Medulla oblongata (tissue), 1 donor: ENCODE data around the gene C11orf68.
A peak's percentile ranks its signal among the peaks of the same experiment; 100 is the strongest.

Experiments used
- DNase-seq: peaks from one replicate; pipeline ENCODE4 v3.0.0-alpha.2; 2015; ENCODE audit errors: extremely low spot score

Gene C11orf68

DNA sequence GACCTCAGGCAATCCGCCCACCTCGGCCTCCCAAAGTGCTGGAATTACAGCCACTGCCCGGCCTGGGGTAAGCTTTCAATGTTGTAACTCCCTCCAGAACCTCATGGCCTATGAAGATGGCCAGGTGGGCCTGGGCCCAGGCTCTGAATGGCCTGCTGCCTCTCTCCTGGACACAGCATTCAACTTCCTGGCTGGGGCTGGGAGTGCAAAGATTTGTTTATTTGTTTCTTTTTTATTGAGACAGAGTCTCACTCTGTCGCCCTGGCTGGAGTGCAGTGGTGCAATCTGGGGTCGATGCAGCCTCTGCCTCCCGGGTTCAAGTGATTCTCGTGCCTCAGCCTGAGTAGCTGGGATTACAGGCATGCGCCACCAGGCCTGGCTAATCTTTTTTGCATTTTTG is 25.9 kb upstream of the C11orf68 start:
- no peak for DNase-seq

DNA sequence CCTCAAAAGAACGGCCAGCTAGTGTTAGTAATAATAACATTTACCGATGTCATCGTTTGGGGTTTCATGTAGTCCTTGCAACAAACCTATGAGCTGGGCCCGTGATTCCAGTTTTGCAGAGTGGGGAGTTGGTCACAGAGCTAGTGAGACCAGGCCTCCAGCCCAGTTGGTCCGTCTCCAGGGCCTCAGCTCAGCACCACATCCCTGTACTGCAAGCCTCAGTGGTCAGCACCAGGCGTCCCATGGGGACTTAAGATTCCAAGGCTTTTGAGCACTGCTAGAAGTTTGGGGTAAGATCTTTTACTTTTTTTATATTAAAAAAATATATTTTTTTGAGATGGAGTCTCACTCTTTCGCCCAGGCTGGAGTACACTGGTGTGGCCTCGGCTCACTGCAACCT is 25.3 kb upstream of the C11orf68 start:
- no peak for DNase-seq

DNA sequence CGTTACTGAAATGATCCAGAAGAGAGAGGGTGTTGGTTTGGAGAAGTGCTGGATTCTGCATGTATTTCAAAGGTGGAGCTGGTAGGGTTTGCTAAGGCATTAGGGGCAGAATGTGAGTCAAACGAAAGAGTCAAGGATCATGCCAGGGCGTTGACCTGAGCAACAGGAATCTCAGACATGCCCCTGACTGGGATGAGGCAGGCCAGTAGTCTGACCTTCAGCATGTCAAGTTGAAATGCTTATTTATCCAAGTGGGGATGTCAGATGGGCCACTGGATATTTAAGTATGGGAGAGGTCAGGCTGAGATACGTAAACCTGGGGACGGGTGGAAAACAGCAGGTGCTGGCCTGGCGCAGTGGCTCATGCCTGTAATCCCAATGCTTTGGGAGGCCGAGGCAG is 23.7 kb upstream of the C11orf68 start:
- no peak for DNase-seq

DNA sequence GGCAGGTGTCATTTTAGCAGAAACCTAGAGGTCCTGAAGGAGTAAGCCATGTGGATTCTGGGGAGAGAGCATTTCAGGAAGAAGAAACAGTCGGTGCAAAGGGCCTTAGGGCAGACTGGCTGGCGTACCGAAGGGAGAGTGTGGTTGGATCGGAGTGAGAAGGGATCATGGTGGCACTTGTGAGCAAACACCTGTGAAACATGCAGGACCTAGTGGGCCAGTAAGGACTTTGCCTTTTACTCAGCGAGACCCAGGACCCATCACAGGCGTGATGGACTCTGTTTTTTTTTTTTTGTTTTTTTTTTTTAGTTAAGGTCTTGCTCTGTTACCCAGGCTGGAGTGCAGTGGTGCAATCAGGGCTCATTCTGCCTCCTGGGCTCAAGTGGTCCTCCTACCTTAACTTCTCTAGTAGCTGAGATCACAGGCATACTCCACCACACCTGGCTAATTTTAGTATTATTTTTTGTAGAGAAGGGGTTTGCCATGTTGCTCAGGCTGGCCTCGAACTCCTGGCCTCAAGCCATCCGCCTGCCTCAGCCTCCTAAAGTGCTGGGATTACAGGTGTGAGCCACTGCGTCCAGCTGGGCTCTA is 23.0 kb upstream of the C11orf68 start:
- no peak for DNase-seq

DNA sequence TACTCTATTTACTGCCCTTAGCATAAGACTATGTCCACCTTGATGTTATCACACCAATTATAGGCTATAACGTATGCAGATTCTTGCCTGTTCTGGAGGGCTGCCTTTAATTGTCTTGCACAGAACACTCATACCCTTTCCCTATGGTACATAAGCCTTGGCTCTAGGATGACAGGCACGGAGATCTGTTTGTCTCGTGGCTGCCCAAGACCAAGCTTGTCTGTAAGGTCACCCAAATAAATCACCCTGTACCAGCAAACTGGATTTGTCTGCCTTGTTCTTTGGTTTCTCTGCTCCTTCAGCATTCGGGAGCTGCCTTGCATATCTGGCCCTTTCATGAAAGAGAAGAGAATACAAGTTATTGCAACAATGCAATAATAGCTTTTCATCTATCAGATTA is 18.9 kb upstream of the C11orf68 start:
- no peak for DNase-seq

DNA sequence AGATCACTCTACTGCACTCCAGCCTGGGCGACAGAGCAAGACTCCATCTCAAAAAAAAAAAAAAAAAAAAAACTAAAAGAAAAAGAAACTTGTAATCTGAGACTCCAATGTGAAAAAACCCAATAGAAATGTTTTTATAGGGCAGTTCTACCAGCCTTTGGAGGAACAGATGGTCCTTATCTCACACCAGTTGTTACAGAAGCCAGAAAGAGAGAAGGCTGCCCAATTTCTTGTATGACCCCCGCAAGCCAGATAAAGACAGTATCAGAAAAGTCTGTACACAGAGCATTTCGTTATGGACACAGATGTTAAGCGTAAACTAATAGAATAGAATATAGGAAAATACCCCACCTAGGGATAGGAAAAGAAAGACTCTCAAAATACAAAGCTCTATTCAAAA is 15.2 kb upstream of the C11orf68 start:
- no peak for DNase-seq

DNA sequence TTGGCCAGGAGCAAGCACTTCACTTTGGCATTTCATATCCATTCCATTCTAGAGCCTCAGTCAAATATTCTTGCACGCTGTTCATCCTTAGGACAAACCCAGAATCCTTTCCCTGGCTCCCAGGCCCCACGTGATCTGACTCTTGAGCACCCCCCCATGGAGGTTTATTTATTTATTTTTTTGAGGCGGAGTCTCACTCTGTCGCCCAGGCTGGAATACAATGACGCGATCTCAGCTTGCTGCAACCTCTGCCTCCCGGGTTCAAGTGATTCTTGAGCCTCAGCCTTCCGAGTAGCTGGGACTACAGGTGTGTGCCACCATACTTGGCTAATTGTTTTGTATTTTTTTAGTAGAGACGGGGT is 13.7 kb upstream of the C11orf68 start:
- DNase-seq, result no peak

DNA sequence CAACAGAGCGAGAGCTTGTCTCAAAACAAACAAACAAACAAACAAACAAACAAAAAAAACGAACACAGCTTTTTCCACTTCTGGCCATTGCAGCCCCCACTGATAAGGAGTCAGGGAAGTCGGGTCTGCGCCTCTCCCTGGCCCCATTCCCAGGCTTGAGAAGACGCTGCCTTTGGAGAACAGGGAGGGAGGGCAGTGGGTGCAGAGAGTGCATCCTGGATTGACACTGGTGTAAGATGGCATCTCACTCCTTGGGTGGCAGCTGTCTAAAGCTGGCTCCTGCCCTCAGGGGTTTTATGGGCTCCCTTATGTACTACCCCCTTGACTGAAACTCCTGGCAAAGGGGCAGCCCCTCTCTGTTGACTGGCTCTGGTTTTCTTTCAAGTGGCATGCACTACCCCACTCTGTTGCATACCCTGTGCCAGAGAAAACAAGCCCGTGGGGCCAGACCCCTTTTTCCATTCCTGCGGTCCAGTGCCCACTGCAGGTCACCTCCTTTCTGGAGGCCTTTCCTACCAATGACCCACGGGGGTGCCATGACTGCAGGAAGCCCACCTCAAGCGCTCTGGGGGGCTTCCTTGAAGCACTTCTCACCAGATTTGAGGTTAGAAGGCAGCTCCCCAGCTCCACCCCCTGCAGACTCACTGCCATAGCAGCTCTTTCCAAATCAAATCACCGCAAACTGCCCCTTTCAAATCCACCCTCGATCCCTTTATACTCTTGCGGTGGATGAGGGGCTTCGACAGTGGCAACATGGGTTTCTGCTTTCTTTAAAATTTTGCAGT is 13.1 kb upstream of the C11orf68 start:
- no peak for DNase-seq

DNA sequence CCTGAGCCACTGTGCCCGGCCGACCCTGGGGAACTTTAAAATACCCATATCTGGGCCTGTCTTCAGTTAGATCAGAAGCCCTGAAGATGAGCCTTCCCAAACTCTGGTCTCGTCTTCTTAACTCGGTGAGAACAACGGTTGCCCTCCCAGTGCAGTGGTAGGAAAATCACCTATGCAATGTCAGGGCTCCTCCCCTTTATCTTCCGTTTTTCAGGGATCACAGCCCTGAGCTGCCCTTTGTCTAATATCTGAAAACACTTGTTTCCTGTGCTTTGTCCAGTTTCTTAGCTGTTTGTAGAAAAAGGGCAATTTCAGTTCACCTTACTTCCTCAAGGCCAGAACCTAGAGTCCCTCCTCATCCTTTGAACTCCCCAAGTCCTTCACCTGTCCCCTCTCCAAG is 9.8 kb upstream of the C11orf68 start:
- DNase-seq, result no peak

DNA sequence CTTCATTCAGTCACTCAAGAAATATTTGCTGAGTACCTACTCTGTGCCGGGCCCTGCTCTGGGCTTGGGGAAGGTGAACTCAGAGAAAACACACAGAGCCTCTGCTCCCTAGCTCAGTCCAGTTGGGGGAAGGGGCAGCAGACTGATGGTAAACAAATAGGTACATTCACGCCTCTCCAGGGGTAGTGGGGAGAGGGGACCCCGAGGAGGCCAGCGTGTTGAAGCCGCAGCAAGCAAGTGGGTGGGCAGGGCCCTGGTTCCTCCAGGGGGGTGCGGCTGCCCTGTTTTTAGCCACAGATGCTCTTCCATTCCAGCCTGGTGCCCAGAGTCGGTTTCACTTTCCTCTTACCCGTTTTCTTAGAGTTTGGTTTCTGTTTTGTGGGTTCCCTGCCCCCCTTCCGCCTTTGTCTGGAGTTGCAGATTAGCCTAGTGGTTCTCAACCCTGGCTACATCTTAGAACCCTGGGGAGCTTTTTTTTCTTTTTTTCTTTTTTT is 9.1 kb upstream of the C11orf68 start:
- DNase-seq, result peak; percentile 68

DNA sequence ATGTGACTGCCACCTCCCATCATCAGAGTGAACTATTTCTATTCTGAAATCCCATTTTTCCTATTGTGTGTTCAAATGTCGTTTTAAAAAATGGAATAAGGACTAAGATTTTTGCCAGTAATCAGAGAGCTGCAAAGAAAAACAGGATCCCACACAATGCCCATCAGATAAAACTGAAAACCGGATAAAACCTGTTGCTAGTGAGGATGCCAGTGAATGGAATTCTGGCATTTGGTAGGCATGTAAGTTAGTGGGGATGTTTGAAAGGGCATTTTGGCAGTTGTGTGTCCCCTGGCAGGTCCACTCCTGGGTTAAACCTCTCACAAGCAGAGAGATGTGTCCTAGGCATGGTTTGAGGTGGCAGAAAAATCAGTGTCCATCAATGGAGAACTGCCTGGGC is 6.5 kb upstream of the C11orf68 start:
- DNase-seq, result no peak

DNA sequence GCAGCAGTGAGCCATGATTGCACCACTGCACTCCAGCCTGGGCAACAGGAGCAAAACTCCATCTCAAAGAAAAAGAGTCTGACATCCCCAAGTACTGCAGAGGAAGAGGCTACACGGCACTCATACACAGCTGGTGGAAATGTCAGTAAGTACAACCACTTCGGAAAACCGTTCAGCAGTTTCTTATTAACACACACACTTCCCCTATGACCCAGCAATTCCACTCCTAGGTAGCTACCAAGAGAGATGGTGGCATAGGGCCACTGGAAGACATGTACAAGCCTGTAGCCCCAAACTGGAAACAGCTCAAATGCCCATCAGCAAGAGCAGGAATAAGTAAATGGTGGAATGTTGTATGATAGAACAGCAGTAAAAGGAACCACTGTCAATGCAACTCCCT is 3.7 kb upstream of the C11orf68 start:
- no peak for DNase-seq

DNA sequence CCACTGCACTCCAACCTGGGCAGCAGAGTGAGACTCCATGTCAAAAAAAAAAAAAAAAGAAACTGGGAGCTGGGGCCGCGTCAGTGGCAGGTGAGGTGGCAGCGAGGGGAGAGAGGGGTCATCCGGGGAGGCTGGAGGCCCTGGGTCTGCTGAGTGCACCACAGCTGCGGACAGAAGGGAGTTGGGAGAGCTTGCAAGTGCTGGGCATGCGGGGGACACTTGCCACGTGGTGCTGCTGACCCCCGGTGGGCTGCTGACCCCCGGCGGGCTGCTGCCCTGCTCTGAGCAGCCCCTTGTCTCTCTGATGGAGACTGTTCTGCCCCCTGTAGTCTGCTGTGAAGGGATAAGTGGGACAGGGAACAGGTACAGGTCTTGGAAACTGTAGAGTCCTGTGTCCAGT is 3.0 kb upstream of the C11orf68 start:
- DNase-seq, result no peak

DNA sequence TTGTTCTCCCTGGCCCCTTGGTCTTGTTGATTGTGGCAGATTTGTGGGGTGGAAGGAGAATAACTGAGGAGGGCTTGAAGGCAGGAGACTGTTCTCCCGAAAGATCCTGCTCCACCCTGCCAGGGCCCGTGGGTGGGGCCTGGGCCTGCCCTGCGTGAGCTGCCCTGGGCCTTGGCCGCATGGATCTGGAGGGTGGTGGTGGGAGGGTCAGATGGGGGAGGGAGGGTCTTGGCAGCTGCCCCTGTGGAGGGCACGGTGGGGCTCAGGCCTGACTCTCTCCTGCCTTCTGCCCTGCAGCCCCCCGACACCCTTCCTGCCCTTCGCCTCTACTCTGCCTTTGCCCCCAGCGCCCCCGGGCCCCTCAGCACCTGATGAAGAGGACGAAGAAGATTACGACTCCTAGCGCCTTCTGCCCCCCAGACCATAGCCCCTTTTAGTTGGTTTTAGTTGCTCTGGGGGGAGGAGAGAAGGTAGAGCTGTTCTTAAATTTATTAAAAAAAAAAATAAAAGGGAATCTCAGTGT is 2.2 kb upstream of the C11orf68 start:
- DNase-seq, result no peak

DNA sequence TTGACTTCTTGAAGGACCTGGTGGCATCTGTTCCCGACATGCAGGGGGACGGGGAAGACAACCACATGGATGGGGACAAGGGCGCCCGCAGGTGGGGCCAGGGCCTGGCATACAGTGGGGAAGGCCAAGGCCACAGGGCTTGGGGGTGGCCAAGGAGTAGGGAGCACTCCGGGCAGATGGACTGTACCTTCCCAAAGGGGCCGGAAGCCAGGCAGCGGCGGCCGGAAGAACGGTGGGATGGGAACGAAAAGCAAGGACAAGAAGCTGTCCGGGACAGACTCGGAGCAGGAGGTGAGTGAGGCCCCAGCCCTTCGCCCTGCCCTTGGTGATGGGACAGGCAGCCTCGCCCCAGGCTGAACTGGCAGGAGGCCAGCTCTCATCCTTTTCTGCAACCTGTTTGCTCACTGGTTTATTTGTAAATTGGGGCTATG is 1.5 kb upstream of the C11orf68 start:
- DNase-seq, result no peak

DNA sequence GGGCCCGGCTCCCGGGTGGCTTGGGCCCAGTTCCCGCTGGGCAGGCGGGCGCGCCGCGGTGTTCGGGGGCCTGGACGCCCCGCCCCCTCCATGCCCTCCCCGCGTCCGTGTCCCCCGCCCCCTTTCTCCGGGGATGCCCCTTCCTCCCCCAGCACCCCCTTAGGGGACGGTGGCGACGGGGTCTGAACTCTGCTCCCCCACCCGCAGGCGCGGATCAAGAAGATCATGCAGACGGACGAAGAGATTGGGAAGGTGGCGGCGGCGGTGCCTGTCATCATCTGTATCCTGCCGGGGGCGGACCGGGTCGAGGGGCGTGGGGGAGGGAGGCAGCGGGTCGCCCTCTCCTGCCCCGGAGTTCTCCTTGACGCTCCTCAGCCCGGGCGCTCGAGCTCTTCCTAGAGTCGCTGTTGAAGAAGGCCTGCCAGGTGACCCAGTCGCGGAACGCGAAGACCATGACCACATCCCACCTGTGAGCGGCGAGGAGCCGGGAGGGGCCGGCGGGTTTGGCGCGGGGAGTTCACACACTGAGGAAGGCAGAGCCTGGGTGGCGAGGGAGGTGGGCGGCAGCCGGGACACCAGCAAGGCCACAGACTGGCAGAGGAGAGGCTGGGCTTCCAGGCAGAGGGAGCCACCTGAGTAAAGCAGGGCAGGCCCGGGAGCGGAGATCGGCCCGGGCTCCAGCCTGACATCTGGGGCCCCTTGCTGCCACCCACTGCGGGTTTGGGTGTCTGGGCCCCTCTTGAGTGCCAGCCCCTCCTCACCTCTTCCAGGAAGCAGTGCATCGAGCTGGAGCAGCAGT is 910 bp upstream of the C11orf68 start:
- no peak for DNase-seq

DNA sequence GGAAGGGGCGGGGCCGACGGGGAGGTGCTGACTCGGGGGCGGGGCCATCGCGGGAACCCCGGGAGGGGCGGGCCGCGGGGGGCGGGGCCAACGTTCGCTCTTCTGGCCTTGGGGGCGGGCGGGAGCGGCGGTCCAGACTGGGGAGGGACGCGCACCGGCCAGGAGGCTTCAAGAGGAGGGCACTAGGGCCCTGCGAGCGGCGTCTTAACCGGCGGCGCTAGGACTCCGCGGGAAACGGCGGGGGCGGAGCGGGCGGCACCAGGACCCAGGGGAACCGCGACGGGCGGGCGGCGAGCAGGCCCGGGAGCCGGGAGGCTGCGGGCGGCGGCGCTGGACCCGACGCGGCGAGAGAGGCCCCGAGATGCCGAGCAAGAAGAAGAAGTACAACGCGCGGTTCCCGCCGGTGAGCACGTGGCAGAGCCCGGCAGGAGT is 295 bp upstream of the C11orf68 start, which contains the start of gene DRAP1:
Gene DRAP1, plus strand, starts transcription at position 286 of the 432 bp plus-strand sequence. Its CDS starts 76 bp downstream, at position 362.
- peak; percentile 99 for DNase-seq

DNA sequence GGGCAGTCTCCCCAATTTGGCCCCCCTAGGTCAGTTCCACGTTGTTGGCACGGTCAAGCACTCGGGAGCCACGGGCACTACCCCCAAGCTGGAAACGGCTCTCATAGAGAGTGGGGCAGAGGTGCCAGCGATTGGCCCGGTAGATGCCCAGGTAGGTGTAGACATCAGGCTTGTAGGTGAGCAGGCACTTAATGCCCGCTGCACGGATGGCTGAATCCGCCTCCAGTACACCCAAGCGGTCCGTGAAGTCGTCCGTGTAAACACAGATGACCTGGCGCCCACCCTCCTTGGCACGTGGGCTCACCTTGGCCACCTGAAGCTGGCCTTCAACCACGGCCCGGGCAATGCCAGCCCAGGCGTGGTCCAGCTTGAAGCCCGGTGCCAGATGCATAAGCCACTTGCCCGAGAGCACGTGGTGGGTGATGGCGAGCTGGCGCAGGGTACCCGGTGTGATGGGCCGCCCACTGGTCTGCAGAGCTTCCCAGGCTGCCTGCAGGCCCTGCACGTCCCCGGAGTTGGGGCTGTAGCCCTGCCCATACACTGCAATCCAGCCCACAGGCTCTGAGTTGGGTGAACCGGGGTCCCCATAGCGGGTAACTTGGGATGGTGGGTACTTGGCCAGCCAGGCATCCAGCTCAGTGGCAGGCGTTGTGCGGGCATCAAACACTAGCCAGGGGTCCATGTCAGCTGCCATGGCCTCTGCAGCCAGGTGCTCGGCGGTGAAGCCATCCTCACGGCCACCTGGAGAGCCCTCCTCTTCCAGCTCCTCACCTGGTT is 1.2 kb downstream of the C11orf68 start:
- no peak for DNase-seq

DNA sequence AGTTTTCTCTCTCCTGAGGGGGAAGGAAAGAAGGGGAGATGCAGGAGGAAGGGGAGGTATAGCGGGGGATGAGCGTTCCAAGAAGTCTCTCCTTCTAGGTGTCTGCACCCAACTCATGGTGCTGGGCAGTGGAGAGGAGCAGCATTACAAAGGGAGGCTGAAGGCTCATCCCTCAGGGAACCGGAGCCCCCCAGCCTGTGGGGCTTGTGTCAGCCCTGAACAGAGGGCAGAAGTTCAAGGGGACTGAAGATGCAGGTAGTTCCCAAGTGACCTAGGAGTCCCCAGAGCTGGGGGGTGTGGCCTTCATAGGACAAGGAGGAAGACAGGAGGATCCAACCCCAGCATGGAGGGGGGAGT is 1.8 kb downstream of the C11orf68 start:
- no peak for DNase-seq

DNA sequence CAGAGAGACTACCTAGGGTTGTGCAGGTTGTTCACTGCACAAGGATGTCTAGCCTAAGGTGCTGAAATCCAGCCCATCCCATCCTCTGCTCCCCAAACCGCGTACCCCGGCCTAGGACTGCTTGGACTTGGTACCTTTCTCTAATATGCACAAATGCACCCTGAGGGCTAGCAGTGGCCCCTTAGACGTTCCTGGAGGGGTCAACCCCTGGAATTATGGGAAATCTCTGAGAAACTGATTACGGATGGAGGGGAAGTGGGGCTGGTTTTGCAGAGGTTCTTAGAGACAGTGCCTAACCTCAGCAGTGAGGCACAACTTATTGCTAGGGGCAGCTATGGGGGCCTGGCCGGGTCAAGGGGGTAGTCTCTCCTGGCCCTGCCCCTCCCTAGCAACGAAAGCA is 2.5 kb downstream of the C11orf68 start:
- no peak for DNase-seq

DNA sequence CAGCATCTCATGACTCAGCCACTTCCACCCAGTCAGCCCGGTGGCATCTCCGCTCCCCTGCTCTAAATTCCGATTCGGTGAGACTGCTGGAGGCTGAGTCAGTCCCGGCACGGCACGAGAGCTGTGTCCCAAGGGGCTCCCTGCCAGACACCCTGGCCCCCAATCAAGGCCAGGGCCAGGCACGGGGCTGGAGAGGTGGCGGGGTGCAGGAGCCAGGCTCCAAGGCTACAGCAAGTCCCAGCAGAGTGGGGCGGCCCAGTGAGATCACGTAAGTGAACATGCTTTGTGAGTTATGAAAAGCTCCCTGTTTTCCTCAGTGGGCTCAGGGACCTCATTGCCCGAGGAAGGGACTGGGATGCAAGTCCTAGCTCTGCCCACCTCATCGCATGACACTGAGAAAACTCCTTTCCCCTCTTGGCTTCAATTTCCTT is 3.0 kb downstream of the C11orf68 start:
- DNase-seq, result no peak
